ENCODE data around the gene ITGA11. TPM values are rescaled to one million over a fixed set of nuclear protein-coding genes. Genes with fewer than 3 reads are reported as not detected.

Gene ITGA11
- total RNA-seq, 1 donor from 2014 or later = 3.1 TPM

DNA sequence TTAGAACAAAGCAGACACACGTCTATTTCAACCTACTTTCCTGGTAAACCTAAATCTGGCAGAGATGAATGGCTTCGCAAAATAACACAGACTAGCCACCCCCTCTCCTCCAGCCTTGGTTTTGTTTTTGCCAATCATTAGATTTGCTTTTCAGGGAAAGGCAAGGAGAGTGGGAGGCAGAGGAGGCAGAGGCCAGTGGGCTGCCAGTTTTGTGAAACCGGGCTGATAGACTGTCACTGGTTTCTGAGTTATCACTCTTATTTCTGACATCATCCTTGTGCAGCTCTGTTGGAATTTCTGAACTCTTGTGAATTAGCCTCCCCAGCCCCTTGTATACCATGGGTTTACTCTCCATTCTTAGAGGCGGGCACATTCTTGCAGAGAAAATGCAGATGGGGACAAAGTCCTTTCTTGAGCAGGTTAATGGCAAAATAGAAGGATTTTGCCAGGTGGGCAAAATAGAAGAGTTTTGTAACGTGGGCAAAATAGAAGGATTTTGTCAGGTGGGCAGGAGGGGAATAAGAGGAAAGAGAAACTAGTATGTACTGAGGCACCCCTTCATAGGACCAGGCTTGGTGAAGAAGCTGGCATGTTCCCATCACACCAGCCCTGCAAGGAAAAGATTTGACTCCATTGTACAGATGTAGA, 157.6 kb downstream of the ITGA11 start:
- DNase-seq = no peak
- Mint-ChIP-seq H3K4me3 (no peak overlapping the region), H3K4me1 (peaks cover 24% of the 10 kb centered on the region), H3K9me3 (no peaks in the 10 kb centered on the region), H3K27me3 (peaks cover 5% of the 10 kb centered on the region), H3K36me3 (ENCODE audit: low read depth) (peaks cover 9% of the 10 kb centered on the region), H3K27ac (no peak overlapping the region)
- intact Hi-C loops (cut with micrococcal nuclease) = loop anchor here (10.0 kb wide), 2 partner anchors 220 to 1770 kb away; partner anchors contain the start of genes PIAS1, RPL4 and ZWILCH

DNA sequence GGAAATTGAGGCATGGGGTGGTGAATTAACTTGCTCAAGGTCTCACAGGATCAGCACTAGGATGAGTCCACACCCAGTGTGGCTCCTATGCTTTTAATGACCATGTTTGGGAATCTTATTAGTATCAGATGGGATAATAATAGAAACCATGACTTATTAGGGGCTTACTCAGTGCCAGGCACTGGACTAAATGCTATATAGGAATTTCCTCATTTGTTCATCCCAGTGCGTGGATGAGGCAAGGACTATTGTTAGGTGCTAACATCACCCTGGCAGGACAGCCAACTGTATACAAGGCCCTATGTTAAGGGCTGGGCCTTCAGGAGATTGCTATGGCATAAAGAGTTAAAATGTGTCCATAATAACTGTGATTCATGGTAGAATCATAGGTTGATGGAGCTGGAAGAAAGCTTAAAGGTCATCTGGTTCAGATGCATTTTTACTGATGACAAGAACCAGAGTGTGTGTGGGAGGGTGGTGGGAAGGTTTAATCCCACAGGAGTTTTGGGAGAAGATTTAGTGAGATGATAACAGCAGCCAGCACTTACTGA, 159.2 kb downstream of the ITGA11 start:
- Mint-ChIP-seq H3K27ac (no peak overlapping the region), H3K9me3 (no peaks in the 10 kb centered on the region), H3K4me1 (peaks cover 16% of the 10 kb centered on the region), H3K27me3 (peaks cover 16% of the 10 kb centered on the region), H3K36me3 (ENCODE audit: low read depth) (no peaks in the 10 kb centered on the region), H3K4me3 (no peak overlapping the region)
- no peak for DNase-seq
- intact Hi-C loops (cut with micrococcal nuclease) = loop anchor here (10.0 kb wide), 2 partner anchors 218 to 1768 kb away; partner anchors contain the start of genes PIAS1, RPL4 and ZWILCH

DNA sequence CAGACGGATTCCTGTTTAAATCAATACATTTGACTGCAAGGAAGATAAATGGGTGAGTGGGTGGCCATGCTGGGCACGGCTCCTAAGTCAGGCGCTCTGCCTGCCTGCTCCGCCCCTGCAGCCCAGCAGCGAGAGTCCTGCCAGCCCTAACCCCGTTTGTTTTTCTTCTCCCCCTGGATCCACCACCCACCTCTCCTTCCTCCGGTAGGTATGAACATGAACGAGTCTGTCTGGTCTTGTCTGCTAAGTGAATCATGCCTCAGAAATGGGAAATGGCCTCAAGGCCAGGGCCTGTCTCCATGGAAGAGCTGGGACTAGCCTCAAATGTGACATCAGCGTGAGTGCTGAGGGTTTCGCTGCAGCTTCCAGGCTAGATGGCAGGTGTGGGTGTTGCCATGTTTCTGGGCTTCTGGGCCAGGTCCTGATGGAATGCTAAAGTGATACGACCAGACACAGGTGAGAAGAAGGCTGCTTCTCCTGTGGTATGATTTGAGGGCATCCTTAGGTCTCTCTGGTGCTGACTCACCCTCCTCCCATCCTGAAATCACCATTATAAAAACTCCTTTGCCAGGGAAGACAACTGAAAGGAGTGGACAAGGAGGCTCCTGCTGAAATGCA, 160.0 kb downstream of the ITGA11 start:
- Mint-ChIP-seq H3K9me3 (no peaks in the 10 kb centered on the region), H3K36me3 (ENCODE audit: low read depth) (no peaks in the 10 kb centered on the region), H3K27me3 (peaks cover 20% of the 10 kb centered on the region), H3K4me3 (no peak overlapping the region), H3K4me1 (peaks cover 12% of the 10 kb centered on the region), H3K27ac (no peak overlapping the region)
- DNase-seq = no peak
- intact Hi-C loops (cut with micrococcal nuclease) = loop anchor here (10.0 kb wide), 2 partner anchors 217 to 1767 kb away; partner anchors contain the start of genes PIAS1, RPL4 and ZWILCH

DNA sequence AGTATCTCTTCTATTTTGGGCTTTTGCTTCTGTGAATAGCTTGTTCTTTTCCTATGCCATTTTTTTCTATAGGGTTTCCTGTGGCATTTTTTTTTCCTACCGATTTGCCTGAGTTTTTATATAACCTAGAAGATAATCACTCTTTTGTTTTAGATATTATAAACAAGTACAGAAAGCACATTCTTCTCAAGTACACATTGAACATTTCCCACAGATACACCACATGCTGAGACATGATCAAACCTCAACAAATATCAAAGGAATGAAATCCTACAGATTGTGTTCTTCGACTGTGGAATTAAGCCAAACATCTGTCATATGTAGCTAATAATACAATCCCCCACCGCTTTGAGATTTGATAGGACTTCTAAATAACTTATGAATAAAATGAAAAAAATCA, 163.6 kb downstream of the ITGA11 start:
- H3K36me3 Mint-ChIP-seq (ENCODE audit: low read depth) = no peaks in the 10 kb centered on the region
- peaks cover 38% of the 10 kb centered on the region for H3K27me3 Mint-ChIP-seq
- H3K4me1 Mint-ChIP-seq = peaks cover 5% of the 10 kb centered on the region
- DNase-seq = no peak
- no peak overlapping the region for H3K4me3 Mint-ChIP-seq
- H3K27ac Mint-ChIP-seq = no peak overlapping the region
- intact Hi-C loops (cut with micrococcal nuclease) = no loop called here
- H3K9me3 Mint-ChIP-seq = no peaks in the 10 kb centered on the region

DNA sequence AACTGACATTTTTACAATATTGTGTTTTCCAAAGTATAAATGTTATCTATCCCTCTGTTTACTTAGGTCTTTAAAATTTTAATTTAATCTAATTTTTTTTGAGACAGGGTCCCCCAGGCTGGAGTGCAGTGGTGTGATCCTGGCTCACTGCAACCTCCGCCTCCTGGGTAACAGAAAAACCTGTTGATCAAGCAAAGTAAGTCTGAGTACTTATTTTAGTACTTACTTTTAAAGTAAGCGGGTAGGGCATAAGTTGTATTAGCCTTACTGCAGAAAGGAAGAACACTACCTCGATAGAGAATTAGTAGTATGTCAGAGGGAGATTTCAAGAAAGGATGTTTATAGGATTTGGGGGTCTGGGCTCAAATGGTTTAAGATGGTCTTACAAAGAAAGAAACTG, 166.3 kb downstream of the ITGA11 start:
- no peaks in the 10 kb centered on the region for H3K9me3 Mint-ChIP-seq
- intact Hi-C loops (cut with micrococcal nuclease) = no loop called here
- DNase-seq = no peak
- H3K4me1 Mint-ChIP-seq = no peaks in the 10 kb centered on the region
- H3K36me3 Mint-ChIP-seq (ENCODE audit: low read depth) = no peaks in the 10 kb centered on the region
- no peak overlapping the region for H3K27ac Mint-ChIP-seq
- peaks cover 44% of the 10 kb centered on the region for H3K27me3 Mint-ChIP-seq
- H3K4me3 Mint-ChIP-seq = no peak overlapping the region

DNA sequence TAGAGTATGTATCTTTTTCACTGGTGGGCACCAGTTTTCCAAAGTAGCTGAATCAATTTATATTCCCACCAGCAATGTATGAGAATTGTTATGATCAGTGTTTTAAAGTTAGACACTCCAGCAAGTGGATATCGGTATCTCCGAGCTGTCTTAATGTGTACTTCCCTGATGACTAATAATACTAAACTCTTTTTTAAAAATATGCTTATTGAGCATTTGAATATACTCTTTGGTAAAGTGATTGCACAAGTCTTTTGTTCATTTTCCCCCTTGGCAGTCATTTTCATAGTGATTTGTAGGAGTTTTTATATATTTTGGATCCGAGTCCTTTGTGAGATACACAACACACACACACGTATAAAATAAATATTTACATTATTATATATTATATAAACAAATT, 166.9 kb downstream of the ITGA11 start:
- intact Hi-C loops (cut with micrococcal nuclease) = no loop called here
- DNase-seq = no peak
- no peak overlapping the region for H3K4me3 Mint-ChIP-seq
- H3K27me3 Mint-ChIP-seq = peaks cover 43% of the 10 kb centered on the region
- H3K9me3 Mint-ChIP-seq = no peaks in the 10 kb centered on the region
- no peak overlapping the region for H3K27ac Mint-ChIP-seq
- no peaks in the 10 kb centered on the region for H3K4me1 Mint-ChIP-seq
- H3K36me3 Mint-ChIP-seq (ENCODE audit: low read depth) = no peaks in the 10 kb centered on the region

DNA sequence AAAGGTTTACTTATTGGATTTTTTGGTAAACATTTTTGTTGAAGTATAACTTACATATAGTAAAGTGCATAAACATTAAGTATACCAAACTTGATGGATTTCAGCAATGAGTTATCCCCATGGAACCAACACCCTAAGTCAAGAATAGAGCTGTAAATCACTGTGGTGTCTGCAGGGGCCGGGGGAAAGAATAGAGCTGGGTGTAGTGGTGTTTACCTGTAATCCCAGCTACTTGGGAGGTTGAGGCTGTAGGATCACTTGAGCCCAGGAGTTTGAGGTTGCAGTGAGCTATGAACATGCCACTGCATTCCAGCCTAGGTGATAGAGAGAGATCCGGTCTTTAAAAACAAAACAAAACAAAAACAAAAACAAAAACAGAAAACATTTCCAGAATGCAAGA, 167.7 kb downstream of the ITGA11 start:
- Mint-ChIP-seq H3K9me3 (no peaks in the 10 kb centered on the region), H3K36me3 (ENCODE audit: low read depth) (no peaks in the 10 kb centered on the region), H3K27me3 (peaks cover 41% of the 10 kb centered on the region), H3K27ac (no peak overlapping the region), H3K4me3 (no peak overlapping the region), H3K4me1 (no peaks in the 10 kb centered on the region)
- DNase-seq = no peak
- intact Hi-C loops (cut with micrococcal nuclease) = no loop called here

DNA sequence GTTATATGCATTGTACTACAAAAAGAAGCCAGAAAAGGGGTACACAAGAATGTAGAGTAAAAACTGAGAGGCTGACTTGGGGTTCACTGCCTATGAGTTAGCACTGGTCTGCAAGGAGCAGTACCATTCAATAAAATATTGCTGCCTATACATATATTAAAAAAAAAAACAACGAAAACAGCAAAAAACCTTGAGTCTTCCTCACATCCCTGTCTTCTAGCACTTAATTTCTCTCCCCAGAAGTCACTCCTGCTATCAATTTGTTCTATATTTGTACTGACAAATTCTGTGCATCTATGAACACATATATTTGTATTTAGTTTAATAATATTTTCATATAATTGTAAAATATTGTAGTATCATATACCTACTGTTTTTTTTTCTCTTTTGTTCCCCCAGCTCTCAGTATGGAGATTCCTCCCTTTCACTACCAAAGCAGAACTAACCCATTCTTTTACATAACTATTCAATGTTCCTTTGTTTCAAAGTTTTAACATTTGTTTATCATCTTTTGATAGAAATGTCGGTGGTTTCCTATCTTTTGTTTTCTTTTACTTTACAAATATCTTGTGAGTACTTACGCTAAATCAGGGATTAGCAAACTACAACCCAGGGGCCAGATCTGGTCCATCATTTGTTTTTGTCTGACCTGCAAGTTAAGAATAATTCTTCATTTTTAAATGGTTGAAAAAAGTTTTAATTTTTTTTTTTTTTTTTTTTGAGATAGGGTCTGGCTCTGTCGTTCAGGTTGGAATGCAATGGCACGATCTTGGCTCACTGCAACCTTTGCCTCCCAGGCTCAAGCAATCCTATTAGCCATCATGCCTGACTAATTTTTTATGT, 169.2 kb downstream of the ITGA11 start:
- H3K4me3 Mint-ChIP-seq = no peak overlapping the region
- no peak overlapping the region for H3K27ac Mint-ChIP-seq
- no peak for DNase-seq
- peaks cover 4% of the 10 kb centered on the region for H3K4me1 Mint-ChIP-seq
- no peaks in the 10 kb centered on the region for H3K36me3 Mint-ChIP-seq (ENCODE audit: low read depth)
- intact Hi-C loops (cut with micrococcal nuclease) = no loop called here
- no peaks in the 10 kb centered on the region for H3K9me3 Mint-ChIP-seq
- H3K27me3 Mint-ChIP-seq = peaks cover 30% of the 10 kb centered on the region

DNA sequence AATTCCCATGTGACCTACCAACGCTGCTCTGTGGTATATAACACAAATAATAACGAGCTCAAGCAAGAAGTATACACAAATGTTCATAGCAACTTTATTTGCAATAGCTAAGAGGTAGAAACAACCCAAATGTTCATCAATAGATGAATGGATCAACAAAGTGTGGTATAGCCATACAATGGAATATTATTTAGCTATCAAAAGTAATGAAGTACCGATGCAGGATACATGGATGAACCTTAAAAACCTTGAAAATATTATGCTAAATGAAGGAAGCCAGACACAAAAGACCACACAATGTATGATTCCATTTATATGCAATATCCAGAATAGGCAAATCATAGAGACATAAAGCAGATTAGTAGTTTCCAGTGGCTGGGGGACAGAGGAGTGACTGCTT, 170.0 kb downstream of the ITGA11 start:
- H3K9me3 Mint-ChIP-seq = no peaks in the 10 kb centered on the region
- peaks cover 4% of the 10 kb centered on the region for H3K4me1 Mint-ChIP-seq
- DNase-seq = no peak
- peaks cover 26% of the 10 kb centered on the region for H3K27me3 Mint-ChIP-seq
- no peak overlapping the region for H3K4me3 Mint-ChIP-seq
- no peaks in the 10 kb centered on the region for H3K36me3 Mint-ChIP-seq (ENCODE audit: low read depth)
- intact Hi-C loops (cut with micrococcal nuclease) = no loop called here
- H3K27ac Mint-ChIP-seq = no peak overlapping the region

DNA sequence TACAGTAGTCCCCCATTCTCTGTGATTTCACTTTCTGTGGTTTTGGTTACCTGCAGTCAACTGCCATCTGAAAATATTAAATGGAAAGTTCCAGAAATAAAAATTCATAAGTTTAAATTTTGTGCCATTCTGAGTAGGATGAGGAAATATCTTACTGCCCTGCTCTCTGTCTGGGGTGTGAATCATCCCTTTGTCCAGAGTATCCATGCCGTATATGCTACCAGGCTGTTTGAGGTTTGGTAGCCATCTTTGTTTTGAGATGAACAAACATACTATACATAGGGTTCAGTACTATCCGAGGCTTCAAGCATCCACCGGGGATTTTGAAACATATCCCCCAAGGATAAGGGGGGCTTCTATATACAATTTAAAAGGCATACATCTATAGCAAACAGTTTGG, 170.7 kb downstream of the ITGA11 start:
- intact Hi-C loops (cut with micrococcal nuclease) = no loop called here

DNA sequence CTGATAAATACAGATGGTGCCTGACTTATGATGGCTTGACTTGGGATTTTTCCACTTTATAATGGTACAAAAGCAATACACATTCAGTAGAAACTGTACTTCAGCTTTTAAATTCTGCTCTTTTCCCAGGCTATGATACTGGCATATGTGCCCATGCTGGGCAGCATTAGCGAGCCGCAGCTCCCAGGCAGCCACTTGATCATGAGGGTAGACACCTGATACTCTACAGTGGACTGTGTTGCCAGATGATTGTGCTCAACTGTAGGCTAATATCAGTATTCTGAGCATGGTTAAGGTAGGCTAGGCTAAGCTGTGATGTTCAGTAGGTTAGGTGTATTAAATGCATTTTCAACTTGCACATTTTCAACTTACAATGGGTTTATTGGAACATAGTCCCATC, 172.1 kb downstream of the ITGA11 start:
- DNase-seq = no peak
- intact Hi-C loops (cut with micrococcal nuclease) = loop anchor here (10.0 kb wide), 1 partner anchor 415 kb away; no protein-coding TSS in a partner anchor
- H3K4me1 Mint-ChIP-seq = peaks cover 6% of the 10 kb centered on the region
- H3K27ac Mint-ChIP-seq = no peak overlapping the region
- H3K9me3 Mint-ChIP-seq = no peaks in the 10 kb centered on the region
- H3K36me3 Mint-ChIP-seq (ENCODE audit: low read depth) = no peaks in the 10 kb centered on the region
- H3K27me3 Mint-ChIP-seq = peaks cover 26% of the 10 kb centered on the region
- H3K4me3 Mint-ChIP-seq = no peak overlapping the region

More for the DNA sequence above, 170.7 kb downstream of the ITGA11 start:
- H3K4me1 Mint-ChIP-seq = peaks cover 6% of the 10 kb centered on the region
- H3K27me3 Mint-ChIP-seq = peaks cover 26% of the 10 kb centered on the region
- H3K9me3 Mint-ChIP-seq = no peaks in the 10 kb centered on the region
- no peak for DNase-seq
- H3K36me3 Mint-ChIP-seq (ENCODE audit: low read depth) = no peaks in the 10 kb centered on the region
- no peak overlapping the region for H3K27ac Mint-ChIP-seq
- H3K4me3 Mint-ChIP-seq = no peak overlapping the region

DNA sequence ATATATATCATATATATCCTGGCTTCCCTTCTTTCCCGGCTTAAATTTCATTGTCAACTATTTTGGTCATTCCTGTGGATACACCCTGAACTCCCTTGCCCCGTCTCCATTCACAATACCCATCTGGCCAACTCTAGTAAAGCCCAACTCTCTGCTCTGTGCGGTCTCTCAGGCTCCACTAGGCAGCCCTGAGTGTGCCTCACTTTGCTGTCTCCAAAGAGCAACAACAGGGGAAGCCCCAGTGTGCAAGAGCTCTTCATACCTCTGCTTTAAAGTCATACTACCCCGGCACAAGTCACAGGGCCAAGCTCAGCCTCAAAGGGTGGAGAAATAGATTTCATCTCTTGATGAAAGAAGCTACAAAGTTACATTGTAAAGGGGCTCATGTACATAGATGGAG, 173.3 kb downstream of the ITGA11 start:
- intact Hi-C loops (cut with micrococcal nuclease) = loop anchor here (10.0 kb wide), 1 partner anchor 416 kb away; no protein-coding TSS in a partner anchor
- no peaks in the 10 kb centered on the region for H3K36me3 Mint-ChIP-seq (ENCODE audit: low read depth)
- H3K9me3 Mint-ChIP-seq = no peaks in the 10 kb centered on the region
- H3K27ac Mint-ChIP-seq = no peak overlapping the region
- H3K27me3 Mint-ChIP-seq = peaks cover 23% of the 10 kb centered on the region
- H3K4me1 Mint-ChIP-seq = peaks cover 8% of the 10 kb centered on the region
- no peak overlapping the region for H3K4me3 Mint-ChIP-seq
- peak; percentile 66 for DNase-seq

DNA sequence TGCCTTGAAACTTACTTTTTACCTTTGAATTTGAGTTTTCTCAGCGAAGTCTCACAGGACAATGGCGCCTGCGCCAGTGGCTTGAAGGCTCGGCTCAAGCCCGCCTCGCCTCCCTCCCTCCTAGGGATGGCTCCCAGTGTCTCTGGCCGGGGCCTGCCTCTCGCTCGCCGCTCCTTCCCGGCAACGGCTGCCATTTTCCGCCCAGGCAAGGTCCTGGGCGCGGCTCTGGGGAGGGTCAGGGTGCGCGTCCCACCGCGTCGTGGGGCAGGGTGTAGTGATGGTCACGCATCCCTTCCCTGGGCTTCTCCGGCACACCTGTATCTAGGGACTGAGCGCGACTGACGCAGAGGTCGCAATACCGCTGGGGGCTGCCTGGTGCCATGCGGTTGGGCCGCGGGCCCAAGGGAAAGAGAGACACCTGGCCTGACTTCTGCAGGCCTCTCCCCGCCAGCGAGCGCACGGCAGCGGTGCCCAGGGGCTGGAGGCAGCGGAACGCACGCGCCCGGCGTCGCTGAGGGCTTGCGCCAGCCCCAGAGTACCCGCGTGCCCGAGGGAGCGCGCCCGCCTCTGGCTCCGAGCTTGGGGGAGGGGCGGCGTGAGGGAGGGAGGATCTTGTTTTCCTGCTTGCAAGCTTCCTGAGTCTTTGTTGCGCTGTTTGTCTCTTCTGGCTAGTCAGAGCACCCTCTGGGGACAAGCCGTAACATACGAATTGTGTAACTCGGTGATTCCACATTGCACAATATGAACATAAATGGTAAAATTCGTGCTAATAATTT, 175.1 kb downstream of the ITGA11 start:
- DNase-seq = peak; percentile 91
- intact Hi-C loops (cut with micrococcal nuclease) = loop anchor here (1.0 to 10.0 kb wide), 2 partner anchors 20 to 418 kb away; partner anchors contain the start of gene FEM1B
- H3K9me3 Mint-ChIP-seq = no peaks in the 10 kb centered on the region
- H3K4me1 Mint-ChIP-seq = peaks cover 9% of the 10 kb centered on the region
- peak overlapping the region; percentile 78 for H3K4me3 Mint-ChIP-seq
- peak overlapping the region; percentile 77 for H3K27ac Mint-ChIP-seq
- H3K27me3 Mint-ChIP-seq = peaks cover 18% of the 10 kb centered on the region
- H3K36me3 Mint-ChIP-seq (ENCODE audit: low read depth) = no peaks in the 10 kb centered on the region

Data from activated CD4-positive, alpha-beta T cell treated with anti-CD3 and anti-CD28 coated beads, Interleukin-2, amount 10 ng/mL, durations not matched to agents 24 days and 14 days (primary cell).